ENCODE measurements around the gene SDF2. TPM values are rescaled to one million over a fixed set of nuclear protein-coding genes. Genes with fewer than 3 reads are reported as not detected.

Gene SDF2
- total RNA-seq, 6 donors from 2014 or later: 43.2 to 91.1 (median 52.5) TPM

GRCh38 chr17:28598799-28599310 lies 62.9 kb downstream of the SDF2 start, which contains the start of gene SPAG5:
Gene SPAG5, minus strand, starts transcription at chr17:28599025. Its CDS starts 79 bp downstream, at chr17:28598946.
- Histone ChIP-seq H3K27me3 (no peaks in the 10 kb centered on the region), H3K36me3 (no peaks in the 10 kb centered on the region), H3K9me3 (no peaks in the 10 kb centered on the region), H3K4me1 (peaks cover 17 to 21% (median 17%) of the 10 kb centered on the region in 4 donors), H3K4me3 (peak within 1 kb of the TSS; percentile 55 to 62 (median 58)), H3K27ac (peak within 1 kb of the TSS; percentile 94 to 97 (median 96))
- peak; percentile 98 for DNase-seq
- peak; percentile 99 for ATAC-seq (ENCODE audit: low FRiP score in 2 of 2)
- peak; percentile 90 to 98 for TF ChIP-seq POLR2AphosphoS5 (IDR thresholded peaks at IDR 0.05)
- peak; percentile 71 to 95 (median 86) for TF ChIP-seq POLR2A (IDR thresholded peaks at IDR 0.05)
- no peak for TF ChIP-seq EP300 (IDR thresholded peaks at IDR 0.05)
- TF ChIP-seq, protein P1, sequence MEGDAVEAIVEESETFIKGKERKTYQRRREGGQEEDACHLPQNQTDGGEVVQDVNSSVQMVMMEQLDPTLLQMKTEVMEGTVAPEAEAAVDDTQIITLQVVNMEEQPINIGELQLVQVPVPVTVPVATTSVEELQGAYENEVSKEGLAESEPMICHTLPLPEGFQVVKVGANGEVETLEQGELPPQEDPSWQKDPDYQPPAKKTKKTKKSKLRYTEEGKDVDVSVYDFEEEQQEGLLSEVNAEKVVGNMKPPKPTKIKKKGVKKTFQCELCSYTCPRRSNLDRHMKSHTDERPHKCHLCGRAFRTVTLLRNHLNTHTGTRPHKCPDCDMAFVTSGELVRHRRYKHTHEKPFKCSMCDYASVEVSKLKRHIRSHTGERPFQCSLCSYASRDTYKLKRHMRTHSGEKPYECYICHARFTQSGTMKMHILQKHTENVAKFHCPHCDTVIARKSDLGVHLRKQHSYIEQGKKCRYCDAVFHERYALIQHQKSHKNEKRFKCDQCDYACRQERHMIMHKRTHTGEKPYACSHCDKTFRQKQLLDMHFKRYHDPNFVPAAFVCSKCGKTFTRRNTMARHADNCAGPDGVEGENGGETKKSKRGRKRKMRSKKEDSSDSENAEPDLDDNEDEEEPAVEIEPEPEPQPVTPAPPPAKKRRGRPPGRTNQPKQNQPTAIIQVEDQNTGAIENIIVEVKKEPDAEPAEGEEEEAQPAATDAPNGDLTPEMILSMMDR (IDR thresholded peaks at IDR 0.05): peak in 2 of 6 experiments; percentile 2 to 31
- 0% methylated on average over 6 to 31 of the region's 44 CpGs for WGBS, 2 donors

DNA sequence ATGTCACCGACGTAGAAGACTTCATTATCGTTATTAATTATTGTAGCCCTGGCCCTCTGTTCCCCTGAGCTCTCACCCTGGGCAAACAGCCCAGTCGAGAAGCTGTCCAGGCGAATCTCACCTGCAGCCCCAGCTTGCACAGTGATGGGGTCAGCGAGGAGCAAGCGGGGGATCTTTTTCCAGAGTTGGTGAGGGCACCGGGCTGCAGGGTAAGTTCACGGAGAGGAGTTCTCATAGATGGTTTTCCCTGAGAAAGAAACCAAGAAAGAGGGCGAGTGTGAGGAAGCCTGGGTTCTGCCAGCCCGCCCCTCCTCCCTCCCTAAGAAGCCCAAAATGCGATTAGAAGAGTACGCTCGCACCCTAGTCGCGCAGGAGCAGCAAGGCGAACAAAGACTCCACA lies 63.3 kb downstream of the SDF2 start:
- WGBS, 2 donors: 6 to 10% methylated on average over 13 to 17 of the region's 17 CpGs
- no peaks in the 10 kb centered on the region for H3K36me3 ChIP-seq

More for the DNA sequence above, 63.3 kb downstream of the SDF2 start:
- no peak for DNase-seq
- Histone ChIP-seq H3K4me1 (peaks cover 17 to 21% (median 17%) of the 10 kb centered on the region in 4 donors), H3K4me3 (peak overlapping the region; percentile 55 to 62 (median 58)), H3K9me3 (no peaks in the 10 kb centered on the region), H3K27me3 (no peaks in the 10 kb centered on the region), H3K27ac (peak overlapping the region in 3 of 4 donors; percentile 94 to 96 (median 95))
- no peak for TF ChIP-seq POLR2AphosphoS5 (IDR thresholded peaks at IDR 0.05)
- TF ChIP-seq, protein P1 (IDR thresholded peaks at IDR 0.05): no peak
- no peak for TF ChIP-seq POLR2A (IDR thresholded peaks at IDR 0.05)
- no peak for TF ChIP-seq EP300 (IDR thresholded peaks at IDR 0.05)
- ATAC-seq (ENCODE audit: low FRiP score in 2 of 2): no peak

Other genes starting within 250 kb of the SDF2 start
- under 1 TPM in 3 of 6 donors, not detected in 3; 0.10 to 0.61 (median 0.14) TPM for gene SLC13A2, start 188.3 kb downstream of the SDF2 start, total RNA-seq
- under 1 TPM in 2 of 6 donors, not detected in 4; 0.07 to 0.54 TPM for gene FOXN1, start 155.6 kb downstream of the SDF2 start, total RNA-seq
- gene UNC119, start 109.3 kb downstream of the SDF2 start, total RNA-seq: 10 to 100 TPM; 17.0 to 43.0 (median 25.6) TPM
- gene PIGS, start 90.4 kb downstream of the SDF2 start, total RNA-seq: 10 to 100 TPM; 36.7 to 69.6 (median 58.1) TPM
- gene ALDOC, start 85.0 kb downstream of the SDF2 start, total RNA-seq: 10 to 100 TPM in 5 of 6 donors, 1 to 10 TPM in 1; 6.3 to 19.2 (median 14.2) TPM
- 10 to 100 TPM in 1 of 6 donors, 1 to 10 TPM in 5; 4.4 to 34.6 (median 7.4) TPM for gene SPAG5, start 62.9 kb downstream of the SDF2 start, total RNA-seq
- gene RSKR, start 47.7 kb downstream of the SDF2 start, total RNA-seq: 10 to 100 TPM in 3 of 6 donors, 1 to 10 TPM in 3; 7.9 to 49.2 (median 11.7) TPM
- gene BLTP2, start 16.7 kb downstream of the SDF2 start, total RNA-seq: 100 to 1,000 TPM in 5 of 6 donors, 10 to 100 TPM in 1; 98.1 to 250 (median 131) TPM
- gene SUPT6H, start 299 bp upstream of the SDF2 start, total RNA-seq: 100 to 1,000 TPM in 1 of 6 donors, 10 to 100 TPM in 5; 57.3 to 128 (median 71.5) TPM
- 10 to 100 TPM in 2 of 6 donors, 1 to 10 TPM in 4; 1.2 to 11.5 (median 3.4) TPM for gene PROCA1, start 50.0 kb upstream of the SDF2 start, total RNA-seq
- gene RAB34, start 56.0 kb upstream of the SDF2 start, total RNA-seq: 100 to 1,000 TPM in 2 of 6 donors, 10 to 100 TPM in 4; 69.5 to 123 (median 85.5) TPM
- 1,000 to 10,000 TPM in 2 of 6 donors, 100 to 1,000 TPM in 4; 206 to 1,142 (median 416) TPM for gene RPL23A, start 58.1 kb upstream of the SDF2 start, total RNA-seq
- gene TLCD1, start 64.3 kb upstream of the SDF2 start, total RNA-seq: 10 to 100 TPM in 3 of 6 donors, 1 to 10 TPM in 3; 4.1 to 25.8 (median 14.1) TPM
- gene NEK8, start 66.9 kb upstream of the SDF2 start, total RNA-seq: 10 to 100 TPM in 3 of 6 donors, 1 to 10 TPM in 3; 3.5 to 34.6 (median 13.0) TPM
- gene TRAF4, start 82.1 kb upstream of the SDF2 start, total RNA-seq: 10 to 100 TPM; 34.8 to 84.9 (median 64.1) TPM
- 10 to 100 TPM; 16.8 to 23.1 (median 20.1) TPM for gene FAM222B, start 180.9 kb upstream of the SDF2 start, total RNA-seq
- gene ERAL1, start 193.1 kb upstream of the SDF2 start, total RNA-seq: 10 to 100 TPM; 22.4 to 41.3 (median 27.7) TPM
- 100 to 1,000 TPM in 2 of 6 donors, 10 to 100 TPM in 4; 75.4 to 211 (median 85.8) TPM for gene FLOT2, start 235.8 kb upstream of the SDF2 start, total RNA-seq
- gene DHRS13, start 241.2 kb upstream of the SDF2 start, total RNA-seq: 10 to 100 TPM in 5 of 6 donors, 1 to 10 TPM in 1; 2.1 to 21.8 (median 15.0) TPM